ENCODE results near the gene PEPD. TPM values are rescaled to one million over a fixed set of nuclear protein-coding genes. Genes with fewer than 3 reads are reported as not detected.

PEPD gene
- total and polyA plus RNA-seq, 4 donors = 48.2 to 186 (median 55.5) TPM

Other genes starting within 250 kb of the PEPD start
- 10 to 100 TPM in 1 of 2 donors, 1 to 10 TPM in 1; 6.1 to 10.3 TPM for gene CEBPA, start 219.3 kb downstream of the PEPD start, total RNA-seq
- 10 to 100 TPM in 1 of 2 donors, 1 to 10 TPM in 1; 1.0 to 14.3 TPM for gene CEBPA, start 219.3 kb downstream of the PEPD start, polyA plus RNA-seq
- gene CEBPG, start 148.1 kb downstream of the PEPD start, total RNA-seq = 10 to 100 TPM; 21.8 to 30.5 TPM
- 10 to 100 TPM in 1 of 2 donors, 1 to 10 TPM in 1; 8.6 to 32.2 TPM for gene CEBPG, start 148.1 kb downstream of the PEPD start, polyA plus RNA-seq
- gene CHST8, start 100.2 kb upstream of the PEPD start, total RNA-seq = 1 to 10 TPM in 1 of 2 donors, under 1 TPM in 1; 0.96 to 1.4 TPM
- under 1 TPM in 1 of 2 donors, not detected in 1; 0.36 TPM for gene CHST8, start 100.2 kb upstream of the PEPD start, polyA plus RNA-seq

Measured in aorta (tissue), 4 donors.